Gastroesophageal sphincter (tissue), 3 donors: ENCODE results near the gene TICAM1.

Source experiments
- POLR2A ChIP-seq, 2 donors: fragments of 450-650 bp; IDR thresholded peaks; one replicate each; pipeline ENCODE4 v1.6.1; 2017; ENCODE audit warnings: antibody characterized with exemption in 2 of 2, mild to moderate bottlenecking in 2 of 2, moderate library complexity in 1 of 2
- TF ChIP-seq, protein P1 (sequence below), 4 experiments: fragments of 200-600 bp in 2 of 4; fragments of 450-650 bp in 2 of 4; sonication (generic) in 1 of 4; IDR thresholded peaks; one replicate each; pipeline ENCODE4 v1.5.1; 2017 to 2019; ENCODE audit warnings: antibody characterized with exemption in 4 of 4, mild to moderate bottlenecking in 2 of 4, moderate library complexity in 2 of 4

DNA sequence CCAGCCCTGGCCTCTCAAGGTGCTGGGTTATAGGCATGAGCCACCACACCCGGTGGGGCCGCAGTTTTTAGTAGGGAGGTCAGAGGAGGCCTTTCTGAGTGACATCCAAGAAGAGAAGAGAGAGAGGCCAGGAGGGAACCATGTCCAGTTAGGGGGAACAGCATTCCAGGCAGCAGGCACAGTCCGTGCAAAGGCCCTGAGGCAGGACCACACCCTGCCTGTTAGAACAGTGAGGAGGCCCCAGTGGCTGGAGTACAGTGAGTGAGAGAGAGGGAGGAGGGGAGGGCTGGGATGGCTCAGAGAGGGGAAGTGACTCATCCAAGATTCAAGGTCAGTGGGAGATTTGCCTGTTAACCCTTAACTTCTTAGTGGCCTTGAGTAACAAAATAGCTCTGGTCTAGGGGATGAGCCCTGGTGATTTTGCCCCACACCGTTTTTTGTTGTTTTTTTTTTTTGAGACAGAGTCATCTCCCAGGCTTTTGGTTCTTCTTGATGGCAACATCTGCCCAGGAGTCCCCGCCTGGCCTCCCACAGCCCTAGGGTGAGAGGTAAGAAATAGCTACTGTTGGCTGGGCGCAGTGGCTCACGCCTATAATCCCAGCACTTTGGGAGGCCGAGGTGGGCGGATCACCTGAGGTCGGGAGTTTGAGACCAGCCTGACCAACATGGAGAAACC lies 38.7 kb upstream of the TICAM1 start:
- no peak for TF ChIP-seq POLR2A (IDR thresholded peaks at IDR 0.05)
- TF ChIP-seq, protein P1, sequence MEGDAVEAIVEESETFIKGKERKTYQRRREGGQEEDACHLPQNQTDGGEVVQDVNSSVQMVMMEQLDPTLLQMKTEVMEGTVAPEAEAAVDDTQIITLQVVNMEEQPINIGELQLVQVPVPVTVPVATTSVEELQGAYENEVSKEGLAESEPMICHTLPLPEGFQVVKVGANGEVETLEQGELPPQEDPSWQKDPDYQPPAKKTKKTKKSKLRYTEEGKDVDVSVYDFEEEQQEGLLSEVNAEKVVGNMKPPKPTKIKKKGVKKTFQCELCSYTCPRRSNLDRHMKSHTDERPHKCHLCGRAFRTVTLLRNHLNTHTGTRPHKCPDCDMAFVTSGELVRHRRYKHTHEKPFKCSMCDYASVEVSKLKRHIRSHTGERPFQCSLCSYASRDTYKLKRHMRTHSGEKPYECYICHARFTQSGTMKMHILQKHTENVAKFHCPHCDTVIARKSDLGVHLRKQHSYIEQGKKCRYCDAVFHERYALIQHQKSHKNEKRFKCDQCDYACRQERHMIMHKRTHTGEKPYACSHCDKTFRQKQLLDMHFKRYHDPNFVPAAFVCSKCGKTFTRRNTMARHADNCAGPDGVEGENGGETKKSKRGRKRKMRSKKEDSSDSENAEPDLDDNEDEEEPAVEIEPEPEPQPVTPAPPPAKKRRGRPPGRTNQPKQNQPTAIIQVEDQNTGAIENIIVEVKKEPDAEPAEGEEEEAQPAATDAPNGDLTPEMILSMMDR (IDR thresholded peaks at IDR 0.05), result no peak
